Stimulated activated CD4-positive, alpha-beta T cell treated with anti-CD3 and anti-CD28 coated beads, TNF-alpha, amount 100 ng/mL, for 4 hours (primary cell): ENCODE results near the gene ACTR2.
"Not testable (repeated sequence)": the region's sequence is repeated elsewhere in the genome, so short reads cannot be mapped to it uniquely, and the experiment has no call there.

ENCODE experiments used
- DNase-seq, 3 experiments: peaks; one replicate each; pipeline ENCODE4 v3.0.0-alpha.2; 2020; ENCODE audit warnings: low read depth in 3 of 3

ACTR2 gene

GRCh38 chr2:65228263-65228750 is 676 bp downstream of the ACTR2 start:
- DNase-seq: peak in 1 of 3 experiments; percentile 9

- DNase-seq: no peak
These were observed 3.5 kb downstream of the ACTR2 start for GRCh38 chr2:65231121-65231520.

- DNase-seq: no peak
These were observed 4.4 kb downstream of the ACTR2 start for GRCh38 chr2:65231892-65232477.

- DNase-seq: no peak
These were observed 5.0 kb downstream of the ACTR2 start for GRCh38 chr2:65232636-65233035.

GRCh38 chr2:65240657-65241056 is 13.0 kb downstream of the ACTR2 start:
- DNase-seq: no peak

GRCh38 chr2:65244452-65244851 is 16.8 kb downstream of the ACTR2 start:
- not testable (repeated sequence) for DNase-seq

- DNase-seq: no peak
These were observed 25.0 kb downstream of the ACTR2 start for GRCh38 chr2:65252640-65253039.

- no peak for DNase-seq
These were observed 27.7 kb downstream of the ACTR2 start for GRCh38 chr2:65255356-65255755.

- no peak for DNase-seq
These were observed 28.4 kb downstream of the ACTR2 start for GRCh38 chr2:65256054-65256453.

GRCh38 chr2:65257866-65258265 is 30.2 kb downstream of the ACTR2 start:
- not testable (repeated sequence) for DNase-seq

- no peak for DNase-seq
These were observed 34.0 kb downstream of the ACTR2 start for GRCh38 chr2:65261676-65262075.

- no peak for DNase-seq
These were observed 35.6 kb downstream of the ACTR2 start for GRCh38 chr2:65263262-65263661.

- DNase-seq: no peak
These were observed 36.4 kb downstream of the ACTR2 start for GRCh38 chr2:65263986-65264385.

GRCh38 chr2:65264821-65265670 is 37.4 kb downstream of the ACTR2 start:
- DNase-seq: no peak

- no peak for DNase-seq
These were observed 38.0 kb downstream of the ACTR2 start for GRCh38 chr2:65265671-65266045.

GRCh38 chr2:65267008-65267407 is 39.4 kb downstream of the ACTR2 start:
- no peak for DNase-seq

- DNase-seq: no peak
These were observed 41.3 kb downstream of the ACTR2 start for GRCh38 chr2:65268957-65269356.

- no peak for DNase-seq
These were observed 45.7 kb downstream of the ACTR2 start for GRCh38 chr2:65273344-65273743.

- DNase-seq: no peak
These were observed 47.7 kb downstream of the ACTR2 start for GRCh38 chr2:65275141-65275915.

- DNase-seq: no peak
These were observed 49.0 kb downstream of the ACTR2 start for GRCh38 chr2:65276609-65277008.

- no peak for DNase-seq
These were observed 49.5 kb downstream of the ACTR2 start for GRCh38 chr2:65277118-65277517.

- DNase-seq: no peak
These were observed 50.3 kb downstream of the ACTR2 start for GRCh38 chr2:65277791-65278483.
